Measurements from ENCODE around the gene UMODL1. TPM values are rescaled to one million over a fixed set of nuclear protein-coding genes. Genes with fewer than 3 reads are reported as not detected.
"Not testable (repeated sequence)": the region's sequence is repeated elsewhere in the genome, so short reads cannot be mapped to it uniquely, and the experiment has no call there.

The UMODL1 gene
- total RNA-seq, 1 donor = not detected

DNA sequence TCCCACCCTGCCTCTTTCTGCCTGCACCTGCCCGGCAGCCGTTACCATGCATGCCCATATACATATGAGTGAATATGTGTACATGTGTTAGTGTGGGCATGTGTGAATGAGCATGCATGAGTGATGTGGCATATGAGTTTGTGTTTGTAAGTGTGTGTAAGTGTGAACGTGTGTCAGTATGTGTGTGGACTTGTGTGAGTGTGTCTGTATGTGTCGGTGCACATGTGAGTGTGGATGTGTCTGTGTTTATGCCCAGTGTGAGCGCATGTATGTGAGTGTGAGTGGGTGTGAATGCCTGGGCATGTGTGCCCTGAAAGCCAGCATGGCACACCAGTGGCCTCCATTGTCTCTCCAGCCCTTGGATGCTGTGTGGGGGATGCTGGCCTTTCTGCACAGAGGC lies 2.5 kb upstream of the UMODL1 start:
- DNase-seq (ENCODE audit: low read depth) = no peak
- TF ChIP-seq, protein P1, sequence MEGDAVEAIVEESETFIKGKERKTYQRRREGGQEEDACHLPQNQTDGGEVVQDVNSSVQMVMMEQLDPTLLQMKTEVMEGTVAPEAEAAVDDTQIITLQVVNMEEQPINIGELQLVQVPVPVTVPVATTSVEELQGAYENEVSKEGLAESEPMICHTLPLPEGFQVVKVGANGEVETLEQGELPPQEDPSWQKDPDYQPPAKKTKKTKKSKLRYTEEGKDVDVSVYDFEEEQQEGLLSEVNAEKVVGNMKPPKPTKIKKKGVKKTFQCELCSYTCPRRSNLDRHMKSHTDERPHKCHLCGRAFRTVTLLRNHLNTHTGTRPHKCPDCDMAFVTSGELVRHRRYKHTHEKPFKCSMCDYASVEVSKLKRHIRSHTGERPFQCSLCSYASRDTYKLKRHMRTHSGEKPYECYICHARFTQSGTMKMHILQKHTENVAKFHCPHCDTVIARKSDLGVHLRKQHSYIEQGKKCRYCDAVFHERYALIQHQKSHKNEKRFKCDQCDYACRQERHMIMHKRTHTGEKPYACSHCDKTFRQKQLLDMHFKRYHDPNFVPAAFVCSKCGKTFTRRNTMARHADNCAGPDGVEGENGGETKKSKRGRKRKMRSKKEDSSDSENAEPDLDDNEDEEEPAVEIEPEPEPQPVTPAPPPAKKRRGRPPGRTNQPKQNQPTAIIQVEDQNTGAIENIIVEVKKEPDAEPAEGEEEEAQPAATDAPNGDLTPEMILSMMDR (IDR thresholded peaks at IDR 0.05; ENCODE audit: insufficient read depth, low read length) = no peak
- no peak overlapping the region for H3K4me3 ChIP-seq (ENCODE audit: low read depth, low read length)

DNA sequence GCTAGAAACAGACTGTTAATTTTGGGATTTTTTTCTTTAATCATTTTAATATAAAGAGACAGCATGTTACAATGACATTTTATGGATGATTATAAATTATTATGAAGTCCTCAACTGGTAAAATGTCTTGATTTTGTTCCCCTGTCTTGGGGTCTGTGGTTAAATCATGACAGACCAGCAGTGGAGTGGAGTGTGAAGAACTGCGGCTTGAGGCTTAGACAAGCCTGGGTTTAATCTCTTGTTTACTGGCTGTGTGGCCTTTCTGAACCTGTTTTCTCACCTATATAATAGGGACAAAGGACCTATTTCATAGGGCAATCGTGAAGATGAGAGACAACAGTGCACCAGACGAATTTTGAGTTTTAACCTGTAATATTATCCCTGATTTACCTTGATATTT lies 1.8 kb upstream of the UMODL1 start:
- TF ChIP-seq, protein P1 (IDR thresholded peaks at IDR 0.05; ENCODE audit: insufficient read depth, low read length) = no peak
- no peak for DNase-seq (ENCODE audit: low read depth)
- H3K4me3 ChIP-seq (ENCODE audit: low read depth, low read length) = no peak overlapping the region

DNA sequence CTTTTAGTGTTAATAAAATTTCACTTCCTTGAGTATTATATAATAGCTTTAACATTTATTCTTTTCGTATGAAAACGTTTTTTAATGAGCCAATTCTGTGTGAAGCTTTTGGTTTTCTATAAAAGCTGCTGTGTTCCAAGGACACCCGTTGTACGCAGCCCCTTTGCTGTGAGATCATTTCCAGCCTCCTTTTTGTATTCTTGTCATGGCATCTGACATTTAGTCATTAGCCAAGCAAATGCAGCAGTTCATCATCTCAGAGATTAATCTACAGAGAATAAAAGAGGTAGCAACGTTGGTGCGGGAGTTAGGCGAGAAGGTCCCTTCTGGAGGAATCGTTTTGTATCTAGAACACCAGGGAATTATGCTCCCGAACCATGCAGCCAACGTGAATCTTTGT lies 1.3 kb upstream of the UMODL1 start:
- TF ChIP-seq, protein P1 (IDR thresholded peaks at IDR 0.05; ENCODE audit: insufficient read depth, low read length) = no peak
- no peak overlapping the region for H3K4me3 ChIP-seq (ENCODE audit: low read depth, low read length)
- DNase-seq (ENCODE audit: low read depth) = no peak

DNA sequence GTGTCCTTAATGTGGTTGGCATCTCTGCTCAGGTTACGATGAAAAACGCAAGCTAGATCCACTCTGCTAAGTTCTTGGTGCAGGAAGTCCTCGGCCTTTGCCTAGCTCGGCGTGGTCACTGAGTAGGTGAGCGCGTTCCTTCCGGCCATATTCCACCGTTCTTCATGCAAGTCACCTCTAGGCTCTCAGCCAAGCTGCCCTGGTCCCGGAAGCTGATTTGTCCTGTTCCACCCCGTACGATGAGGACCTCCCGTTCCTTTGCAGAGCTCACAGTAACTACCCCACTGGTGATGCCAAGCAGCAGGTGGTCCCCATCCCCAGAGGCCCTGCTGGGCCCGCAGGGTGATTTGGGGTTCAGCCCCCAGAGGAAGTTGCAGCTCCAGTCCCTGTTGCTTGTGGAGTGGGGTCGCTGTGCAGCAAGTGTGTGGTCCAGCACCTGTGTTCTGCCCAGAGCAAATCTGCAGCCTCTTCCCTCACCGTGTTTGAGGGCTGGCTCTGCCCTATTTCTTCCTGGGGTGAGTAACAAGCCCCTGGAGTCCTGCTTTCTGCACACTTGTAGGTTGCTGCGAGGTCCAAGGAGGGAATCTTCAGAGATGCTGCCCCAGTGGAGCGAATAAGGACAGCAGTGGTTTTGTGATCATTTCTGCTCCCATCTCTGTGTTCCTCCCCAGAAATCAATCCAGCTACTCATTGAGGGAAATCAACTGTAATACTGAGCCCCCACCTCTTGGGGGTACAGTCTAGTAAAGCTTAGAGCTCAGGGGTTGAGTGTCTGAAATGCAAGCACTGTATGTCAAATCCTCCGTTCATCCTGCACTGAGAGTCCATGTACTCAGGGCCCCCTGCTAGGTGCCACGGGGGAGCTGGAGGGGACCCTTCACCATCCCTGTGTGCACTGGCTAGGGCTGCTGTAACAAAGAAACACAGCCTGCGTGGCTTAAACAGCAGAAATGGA lies 2.3 kb downstream of the UMODL1 start:
- H3K4me3 ChIP-seq (ENCODE audit: low read depth, low read length) = no peak overlapping the region
- no peak for DNase-seq (ENCODE audit: low read depth)
- TF ChIP-seq, protein P1 (IDR thresholded peaks at IDR 0.05; ENCODE audit: insufficient read depth, low read length) = no peak

- DNase-seq (ENCODE audit: low read depth) = no peak
- TF ChIP-seq, protein P1 (IDR thresholded peaks at IDR 0.05; ENCODE audit: insufficient read depth, low read length) = no peak
- no peak overlapping the region for H3K4me3 ChIP-seq (ENCODE audit: low read depth, low read length)
These were observed 4.8 kb downstream of the UMODL1 start for GRCh38 chr21:42075686-42076471.

DNA sequence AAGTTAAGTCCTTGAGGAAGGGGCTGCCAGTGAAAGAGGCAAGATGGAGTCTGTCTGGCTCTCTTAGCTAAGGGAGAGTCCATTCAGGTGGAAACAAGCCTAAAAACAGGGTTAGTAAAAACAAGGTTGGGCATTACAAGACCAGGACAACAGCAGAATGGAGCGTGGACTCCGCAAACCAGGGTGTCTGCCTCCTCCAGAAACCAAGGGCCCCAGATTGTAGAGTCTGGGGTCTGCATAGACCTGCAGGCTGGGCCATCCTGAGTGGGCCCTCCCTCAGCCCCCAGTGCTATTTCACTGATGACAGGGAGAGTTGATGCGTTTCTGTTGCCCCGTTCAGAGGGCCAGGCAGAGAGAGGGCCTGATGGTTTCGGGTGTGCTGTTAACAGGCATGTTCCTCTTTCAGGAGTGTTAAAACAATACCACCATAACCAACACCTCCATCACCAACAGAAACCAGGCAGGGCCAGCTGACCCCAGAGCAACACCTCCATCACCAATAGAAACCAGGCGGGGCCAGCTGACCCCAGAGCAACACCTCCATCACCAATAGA lies 6.6 kb downstream of the UMODL1 start:
- DNase-seq (ENCODE audit: low read depth); H3K4me3 ChIP-seq (ENCODE audit: low read depth, low read length): not testable (repeated sequence)

DNA sequence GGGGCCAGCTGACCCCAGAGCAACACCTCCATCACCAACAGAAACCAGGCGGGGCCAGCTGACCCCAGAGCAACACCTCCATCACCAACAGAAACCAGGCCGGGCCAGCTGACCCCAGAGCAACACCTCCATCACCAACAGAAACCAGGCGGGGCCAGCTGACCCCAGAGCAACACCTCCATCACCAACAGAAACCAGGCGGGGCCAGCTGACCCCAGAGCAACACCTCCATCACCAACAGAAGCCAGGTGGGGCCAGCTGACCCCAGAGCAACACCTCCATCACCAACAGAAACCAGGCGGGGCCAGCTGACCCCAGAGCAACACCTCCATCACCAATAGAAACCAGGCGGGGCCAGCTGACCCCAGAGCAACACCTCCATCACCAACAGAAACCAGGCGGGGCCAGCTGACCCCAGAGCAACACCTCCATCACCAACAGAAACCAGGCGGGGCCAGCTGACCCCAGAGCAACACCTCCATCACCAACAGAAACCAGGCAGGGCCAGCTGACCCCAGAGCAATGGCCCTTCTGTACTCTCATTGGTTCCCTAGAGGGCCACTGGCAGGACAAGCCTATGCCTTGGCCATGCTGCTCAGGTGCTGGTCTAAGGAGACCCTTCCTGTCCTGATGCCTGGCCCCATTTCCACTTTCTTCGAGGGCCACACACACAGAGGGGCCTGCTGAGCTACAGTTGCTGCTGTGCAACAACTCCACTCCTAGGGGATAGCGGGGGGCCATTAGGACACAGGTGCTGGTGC lies 7.3 kb downstream of the UMODL1 start:
- not testable (repeated sequence) for H3K4me3 ChIP-seq (ENCODE audit: low read depth, low read length); DNase-seq (ENCODE audit: low read depth)
